Measurements from ENCODE around the gene ALG11.
A peak's percentile ranks its signal among the peaks of the same experiment; 100 is the strongest.

- TF ChIP-seq CTCF (conservative IDR thresholded peaks at IDR 0.05 in 1 of 2, IDR thresholded peaks at IDR 0.05 in 1 of 2; ENCODE audit: extremely low read depth in 1 of 2, insufficient read depth in 1 of 2, low read depth in 1 of 2, low read length in 2 of 2) (peak; percentile 29 to 50), EZH2 (IDR thresholded peaks at IDR 0.05; ENCODE audit: borderline replicate concordance, low read length) (no peak)
Observed at GRCh38 chr13:52070929-52071523, 58.8 kb downstream of the ALG11 start.
